ENCODE data around the gene LTBP1. TPM values are rescaled to one million over a fixed set of nuclear protein-coding genes. Genes with fewer than 3 reads are reported as not detected.

LTBP1 gene
- total and polyA plus RNA-seq, 9 donors: 13.5 to 117 (median 41.8) TPM

- intact Hi-C loops (cut with DNase I): no loop called here
- no peak for TF ChIP-seq CTCF (IDR thresholded peaks at IDR 0.05)
- no peak for TF ChIP-seq EP300 (IDR thresholded peaks at IDR 0.05)
- no peak for TF ChIP-seq POLR2A (IDR thresholded peaks at IDR 0.05)
- Histone ChIP-seq H3K4me1 (ENCODE audit: insufficient read depth) (peaks cover 5% of the 10 kb centered on the region), H3K27me3 (no peaks in the 10 kb centered on the region), H3K27ac (no peak overlapping the region), H3K36me3 (no peaks in the 10 kb centered on the region), H3K4me3 (no peak overlapping the region), H3K9me3 (no peaks in the 10 kb centered on the region)
- DNase-seq: no peak
- 79 to 91% (median 88%) methylated on average over 3 of the region's 3 CpGs for WGBS, 3 donors
Measured at GRCh38 chr2:33221046-33221784, 274.5 kb downstream of the LTBP1 start.

- 90 to 100% (median 94%) methylated on average over 1 of the region's 1 CpG for WGBS, 3 donors
- H3K27ac ChIP-seq: no peak overlapping the region
- DNase-seq: no peak
- no peaks in the 10 kb centered on the region for H3K27me3 ChIP-seq
- TF ChIP-seq EP300 (IDR thresholded peaks at IDR 0.05): no peak
- no peak for TF ChIP-seq CTCF (IDR thresholded peaks at IDR 0.05)
- no peak for TF ChIP-seq POLR2A (IDR thresholded peaks at IDR 0.05)
- no peak overlapping the region for H3K4me3 ChIP-seq
- no peaks in the 10 kb centered on the region for H3K9me3 ChIP-seq
- intact Hi-C loops (cut with DNase I): no loop called here
- peaks cover 1% of the 10 kb centered on the region for H3K4me1 ChIP-seq (ENCODE audit: insufficient read depth)
- no peaks in the 10 kb centered on the region for H3K36me3 ChIP-seq
Measured at GRCh38 chr2:33222309-33222708, 275.6 kb downstream of the LTBP1 start.

GRCh38 chr2:33223856-33224255 is 277.1 kb downstream of the LTBP1 start:
- no peak for TF ChIP-seq POLR2A (IDR thresholded peaks at IDR 0.05)
- no peak for TF ChIP-seq CTCF (IDR thresholded peaks at IDR 0.05)
- TF ChIP-seq EP300 (IDR thresholded peaks at IDR 0.05): no peak
- 88 to 94% (median 89%) methylated on average over 4 of the region's 4 CpGs for WGBS, 3 donors
- Histone ChIP-seq H3K4me1 (ENCODE audit: insufficient read depth) (no peaks in the 10 kb centered on the region), H3K4me3 (no peak overlapping the region), H3K9me3 (no peaks in the 10 kb centered on the region), H3K27me3 (no peaks in the 10 kb centered on the region), H3K27ac (no peak overlapping the region), H3K36me3 (no peaks in the 10 kb centered on the region)
- no peak for DNase-seq
- intact Hi-C loops (cut with DNase I): no loop called here

GRCh38 chr2:33225350-33225749 is 278.6 kb downstream of the LTBP1 start:
- Histone ChIP-seq H3K9me3 (no peaks in the 10 kb centered on the region), H3K4me3 (no peak overlapping the region), H3K36me3 (no peaks in the 10 kb centered on the region), H3K4me1 (ENCODE audit: insufficient read depth) (no peaks in the 10 kb centered on the region), H3K27ac (no peak overlapping the region), H3K27me3 (no peaks in the 10 kb centered on the region)
- DNase-seq: no peak
- intact Hi-C loops (cut with DNase I): no loop called here
- WGBS, 3 donors: 94 to 96% (median 94%) methylated on average over 2 of the region's 2 CpGs
- no peak for TF ChIP-seq POLR2A (IDR thresholded peaks at IDR 0.05)
- no peak for TF ChIP-seq EP300 (IDR thresholded peaks at IDR 0.05)

GRCh38 chr2:33226546-33226945 is 279.8 kb downstream of the LTBP1 start:
- intact Hi-C loops (cut with DNase I): no loop called here
- Histone ChIP-seq H3K36me3 (no peaks in the 10 kb centered on the region), H3K4me1 (ENCODE audit: insufficient read depth) (no peaks in the 10 kb centered on the region), H3K27me3 (no peaks in the 10 kb centered on the region), H3K9me3 (no peaks in the 10 kb centered on the region), H3K4me3 (no peak overlapping the region), H3K27ac (no peak overlapping the region)
- WGBS, 3 donors: 90 to 98% (median 91%) methylated on average over 4 of the region's 4 CpGs
- no peak for TF ChIP-seq EP300 (IDR thresholded peaks at IDR 0.05)
- no peak for TF ChIP-seq POLR2A (IDR thresholded peaks at IDR 0.05)
- TF ChIP-seq CTCF (IDR thresholded peaks at IDR 0.05): no peak
- DNase-seq: no peak

Data from ovary (tissue), 9 donors.